Sciatic nerve (tissue), 2 donors: ENCODE results near the gene LY6G5C. TPM values are rescaled to one million over a fixed set of nuclear protein-coding genes. Genes with fewer than 3 reads are reported as not detected.

Experiments used
- ATAC-seq: fragments of 200-7000 bp; cut with Tn5 transposase; one replicate; pipeline ENCODE4 v1.9.1; 2020; ENCODE audit warnings: mild to moderate bottlenecking, moderate library complexity
- DNase-seq: peaks from one replicate; pipeline ENCODE4 v3.0.0-alpha.2; 2020; ENCODE audit warnings: low spot score
- intact Hi-C: fragments of 100-400 bp; cut with DNase I; formaldehyde crosslinking; loops from one replicate; pipeline ENCODE4 v1.14.2; 2022
- total RNA-seq: library from RNA; stranded (reverse); fragmentation: NEBNext Ultra II Directional; extraction: Animal tissue kit (Norgen Biotek cat#: 25700); gene quantifications from one replicate; pipeline ENCODE4 v1.2.1, GENCODE V29; 2021
- donor health status: DM: no; HTN: no; CAD: no.
- donor health status: DM: no; HTN: no; CAD: no.

Gene LY6G5C
- total RNA-seq, 1 donor from 2014 or later, result 2.1 TPM

DNA sequence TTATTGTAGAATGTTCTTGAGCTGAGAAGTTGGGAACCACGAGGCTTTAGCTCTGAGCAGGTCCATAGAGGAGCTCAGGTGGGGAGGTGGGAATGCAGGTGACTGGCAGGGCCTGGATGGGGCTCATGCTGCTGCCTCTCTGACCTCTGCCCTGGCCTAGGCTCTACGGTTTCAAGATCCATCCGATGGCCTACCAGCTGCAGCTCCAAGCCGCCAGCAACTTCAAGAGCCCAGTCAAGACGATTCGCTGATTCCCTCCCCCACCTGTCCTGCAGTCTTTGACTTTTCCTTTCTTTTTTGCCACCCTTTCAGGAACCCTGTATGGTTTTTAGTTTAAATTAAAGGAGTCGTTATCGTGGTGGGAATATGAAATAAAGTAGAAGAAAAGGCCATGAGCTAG lies 11.2 kb downstream of the LY6G5C start, which contains the start of gene LY6G5B:
TSS of gene LY6G5B (plus strand) at position 301 of the 400 bp plus-strand sequence. CDS start 975 bp downstream, outside the sequence.
- DNase-seq, result no peak
- intact Hi-C loops, result no loop called here
- ATAC-seq, result no peak

DNA sequence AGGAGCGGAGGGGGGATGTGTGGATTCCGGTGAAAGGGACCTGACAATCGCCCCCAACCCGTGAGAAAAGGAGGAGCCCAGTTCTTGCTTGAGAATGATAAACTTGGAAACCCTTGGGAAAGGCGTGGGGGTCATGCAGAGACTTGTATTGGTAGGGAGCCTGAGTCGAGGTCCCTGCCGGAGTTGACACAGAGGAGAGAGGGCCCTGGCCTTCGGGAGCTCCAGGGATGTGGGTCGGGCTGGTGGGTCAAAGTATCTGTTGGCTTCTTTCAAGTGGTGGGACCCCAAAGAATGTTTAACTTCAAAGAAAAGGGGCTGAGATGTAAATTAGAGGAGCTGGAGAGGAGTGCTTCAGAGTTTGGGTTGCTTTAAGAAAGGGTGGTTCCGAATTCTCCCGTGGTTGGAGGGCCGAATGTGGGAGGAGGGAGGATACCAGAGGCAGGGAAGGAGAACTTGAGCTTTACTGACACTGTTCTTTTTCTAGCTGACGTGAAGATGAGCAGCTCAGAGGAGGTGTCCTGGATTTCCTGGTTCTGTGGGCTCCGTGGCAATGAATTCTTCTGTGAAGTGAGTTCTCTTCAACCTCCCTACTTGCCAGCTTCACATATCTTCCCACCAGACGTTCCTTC lies 14.4 kb downstream of the LY6G5C start:
- intact Hi-C loops, result no loop called here
- DNase-seq, result no peak
- no peak for ATAC-seq

DNA sequence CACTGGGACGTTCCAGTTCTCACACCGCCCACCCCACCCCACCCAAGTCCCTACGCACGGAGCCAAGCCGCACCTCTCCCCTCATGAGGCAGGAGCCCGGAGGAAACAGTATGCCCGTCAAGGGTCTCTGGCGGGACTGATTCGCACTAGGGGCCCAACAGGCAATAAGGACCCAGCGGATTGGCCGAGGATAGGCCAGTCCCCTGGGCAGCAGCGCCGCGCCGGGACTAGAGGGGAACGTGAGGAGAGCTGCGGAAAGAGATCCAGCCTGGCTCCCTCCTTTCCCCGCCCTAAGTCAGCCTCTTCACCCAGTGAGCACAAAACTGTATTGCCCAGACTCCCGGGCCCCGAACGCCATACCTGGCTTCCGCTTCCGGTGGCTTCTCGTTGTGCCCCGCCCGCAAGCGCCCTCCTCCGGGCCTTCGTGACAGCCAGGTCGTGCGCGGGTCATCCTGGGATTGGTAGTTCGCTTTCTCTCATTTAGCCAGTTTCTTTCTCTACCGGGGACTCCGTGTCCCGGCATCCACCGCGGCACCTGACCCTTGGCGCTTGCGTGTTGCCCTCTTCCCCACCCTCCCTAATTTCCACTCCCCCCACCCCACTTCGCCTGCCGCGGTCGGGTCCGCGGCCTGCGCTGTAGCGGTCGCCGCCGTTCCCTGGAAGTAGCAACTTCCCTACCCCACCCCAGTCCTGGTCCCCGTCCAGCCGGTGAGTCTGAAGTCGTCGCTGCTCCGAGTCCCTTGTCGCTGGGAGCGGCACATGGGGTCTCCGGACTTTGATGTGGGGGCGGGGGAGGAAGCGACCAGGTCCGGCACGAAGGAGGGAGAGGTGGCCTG lies 15.1 kb downstream of the LY6G5C start, which contains the start of gene CSNK2B:
TSS of gene CSNK2B (plus strand) at position 580 of the 836 bp plus-strand sequence. CDS start 752 bp downstream, outside the sequence.
- intact Hi-C loops, result no loop called here
- ATAC-seq (peak; percentile 93), DNase-seq (peak; percentile 98)

DNA sequence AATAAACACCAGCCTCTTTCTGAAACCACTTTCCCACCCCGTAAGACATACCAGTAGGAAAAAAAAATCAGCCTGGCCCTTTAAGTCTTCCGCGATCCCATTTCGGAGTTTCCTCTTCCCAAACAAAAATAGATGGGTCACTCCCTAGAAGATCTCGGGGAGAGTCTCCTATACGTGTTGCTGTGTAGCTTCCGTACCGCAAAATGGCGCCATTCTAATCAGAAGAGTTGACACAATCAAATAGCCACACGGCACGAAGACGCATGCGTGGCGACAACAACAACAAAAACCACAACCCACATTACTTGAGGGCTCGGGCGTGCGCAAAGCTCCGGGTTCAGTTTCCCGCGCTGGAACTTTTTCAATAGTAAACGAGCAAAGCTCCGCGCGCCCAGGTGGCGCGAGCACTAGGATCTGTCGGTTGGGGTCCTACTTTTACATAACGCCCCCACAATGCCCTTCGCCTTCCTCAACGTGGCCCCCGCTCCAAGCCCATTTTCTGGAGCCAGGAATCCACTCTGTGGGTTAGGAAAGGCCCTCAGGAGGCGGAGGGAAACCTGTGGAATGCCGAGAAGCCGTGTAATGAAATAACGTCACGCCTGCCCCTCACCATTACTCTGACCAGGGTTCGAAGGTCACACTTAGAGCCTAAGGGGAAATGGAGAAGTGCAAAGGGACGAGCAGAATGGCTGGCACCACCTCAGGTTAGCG lies 15.9 kb downstream of the LY6G5C start, which contains the start of gene GPANK1:
TSS of gene GPANK1 (minus strand) at position 208 of the 711 bp plus-strand sequence. CDS start 519 bp downstream, outside the sequence.
- intact Hi-C loops, result no loop called here
- ATAC-seq, result peak; percentile 84

DNA sequence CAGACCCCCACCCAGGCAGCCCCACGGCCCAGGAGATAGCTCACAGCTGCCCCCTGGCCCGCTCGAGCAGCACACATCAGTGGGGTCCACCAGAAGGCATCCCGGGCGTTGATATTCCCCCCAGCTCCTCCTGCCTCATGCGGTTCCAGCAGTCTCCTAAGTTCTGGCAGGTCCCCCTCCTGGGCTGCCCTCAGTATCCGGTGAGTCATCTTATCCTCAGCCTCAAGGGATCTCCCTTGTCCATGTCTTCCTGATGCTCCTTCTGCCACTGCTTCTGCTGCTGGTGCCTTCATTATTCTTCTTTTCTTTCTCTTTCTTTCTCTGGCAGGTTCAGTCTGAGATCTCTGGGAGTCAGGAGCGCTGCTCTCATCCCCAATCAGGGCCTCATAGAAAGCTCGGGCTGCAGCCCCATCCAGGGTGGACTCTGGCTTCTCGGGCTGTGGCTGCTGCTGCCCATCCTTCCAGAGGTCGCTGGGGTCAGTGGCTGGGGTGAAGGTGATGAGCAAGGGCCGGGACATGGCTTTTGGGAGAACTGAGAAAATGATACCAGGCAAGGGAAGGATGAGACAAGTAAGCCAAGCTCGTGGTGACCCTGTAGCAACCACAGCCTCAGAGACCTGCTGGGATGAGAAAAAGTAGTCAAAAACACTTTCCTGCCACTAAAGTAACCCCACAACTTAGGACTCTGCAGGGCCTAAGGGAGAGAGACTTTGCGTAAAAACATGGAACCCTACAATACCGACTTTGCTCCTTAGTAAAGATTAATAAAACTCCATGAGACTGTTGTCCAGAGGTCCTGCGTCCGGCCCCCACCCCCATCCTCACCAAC lies 16.7 kb downstream of the LY6G5C start:
- intact Hi-C loops, result no loop called here
- DNase-seq (no peak), ATAC-seq (peak; percentile 25)

More for the DNA sequence above, 15.9 kb downstream of the LY6G5C start, which contains the start of gene GPANK1:
- peak; percentile 92 for DNase-seq

DNA sequence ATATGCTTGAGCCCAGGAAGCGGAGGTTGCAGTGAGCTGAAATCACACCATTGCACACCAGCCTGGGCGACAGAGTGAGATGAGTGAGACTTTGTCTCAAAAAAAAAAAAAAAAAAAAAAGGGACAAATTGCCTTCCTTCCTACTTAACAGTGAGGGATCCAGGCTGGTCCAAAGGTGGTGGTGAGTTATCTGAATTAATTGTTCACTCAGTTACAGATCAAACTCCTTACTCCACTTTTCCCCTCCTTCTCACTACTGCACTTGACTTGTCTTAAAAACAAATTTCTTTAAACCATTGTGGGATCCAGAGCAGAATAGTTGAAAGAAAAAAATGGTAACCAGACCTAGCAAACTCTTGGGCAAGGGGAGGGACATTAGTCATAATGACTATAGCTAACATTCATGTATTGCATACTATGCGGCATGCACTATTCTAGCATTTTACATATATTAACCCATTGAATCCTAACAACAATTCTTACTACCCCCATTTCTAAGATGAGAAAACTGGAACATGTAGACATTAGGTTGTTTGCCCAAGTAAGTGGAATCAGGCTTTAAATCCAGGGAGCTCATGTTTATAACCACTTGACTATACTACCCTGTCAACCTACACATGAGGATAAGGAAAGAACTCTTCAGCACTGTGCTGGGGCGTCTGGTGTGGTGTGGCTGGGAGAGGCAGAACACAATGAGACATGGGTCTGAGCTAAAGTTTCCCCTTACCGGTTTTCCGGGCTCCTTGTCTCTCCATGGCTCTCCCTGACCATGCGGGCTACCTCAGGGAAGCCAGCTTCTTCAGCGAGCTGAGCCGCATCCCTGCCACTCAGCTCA lies 17.5 kb downstream of the LY6G5C start:
- intact Hi-C loops, result no loop called here
- DNase-seq (no peak), ATAC-seq (no peak)

DNA sequence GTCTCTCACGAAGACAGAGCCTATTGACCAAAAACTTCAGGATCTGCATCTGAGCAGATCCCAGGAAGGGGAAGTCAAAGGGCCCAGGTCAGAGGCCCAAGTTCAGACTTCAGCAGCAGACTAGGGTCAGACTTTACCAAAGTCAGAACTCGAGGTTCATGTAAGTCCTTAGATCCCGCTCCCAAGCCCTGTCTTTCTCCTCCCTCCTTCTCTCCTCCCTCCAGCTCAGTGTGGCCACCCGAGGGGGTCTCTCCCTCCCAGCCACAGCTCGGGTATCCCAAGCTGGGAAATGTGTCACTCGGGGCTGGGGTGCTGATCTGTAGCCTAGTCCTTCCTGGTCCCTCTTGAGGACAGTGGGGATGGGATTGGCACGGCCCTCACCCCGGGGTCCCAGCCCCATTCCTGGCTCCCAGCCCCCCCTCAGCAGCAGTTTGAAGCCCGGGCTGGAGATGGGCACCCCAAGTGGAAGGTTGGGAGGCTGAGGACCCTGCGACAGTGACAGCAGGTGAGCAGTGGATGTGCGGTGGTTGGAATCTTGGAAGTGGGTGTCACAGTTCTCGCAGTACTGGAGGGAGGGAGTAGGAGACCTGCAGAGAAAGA lies 18.6 kb downstream of the LY6G5C start:
- DNase-seq, result no peak
- intact Hi-C loops, result no loop called here
- ATAC-seq, result no peak

DNA sequence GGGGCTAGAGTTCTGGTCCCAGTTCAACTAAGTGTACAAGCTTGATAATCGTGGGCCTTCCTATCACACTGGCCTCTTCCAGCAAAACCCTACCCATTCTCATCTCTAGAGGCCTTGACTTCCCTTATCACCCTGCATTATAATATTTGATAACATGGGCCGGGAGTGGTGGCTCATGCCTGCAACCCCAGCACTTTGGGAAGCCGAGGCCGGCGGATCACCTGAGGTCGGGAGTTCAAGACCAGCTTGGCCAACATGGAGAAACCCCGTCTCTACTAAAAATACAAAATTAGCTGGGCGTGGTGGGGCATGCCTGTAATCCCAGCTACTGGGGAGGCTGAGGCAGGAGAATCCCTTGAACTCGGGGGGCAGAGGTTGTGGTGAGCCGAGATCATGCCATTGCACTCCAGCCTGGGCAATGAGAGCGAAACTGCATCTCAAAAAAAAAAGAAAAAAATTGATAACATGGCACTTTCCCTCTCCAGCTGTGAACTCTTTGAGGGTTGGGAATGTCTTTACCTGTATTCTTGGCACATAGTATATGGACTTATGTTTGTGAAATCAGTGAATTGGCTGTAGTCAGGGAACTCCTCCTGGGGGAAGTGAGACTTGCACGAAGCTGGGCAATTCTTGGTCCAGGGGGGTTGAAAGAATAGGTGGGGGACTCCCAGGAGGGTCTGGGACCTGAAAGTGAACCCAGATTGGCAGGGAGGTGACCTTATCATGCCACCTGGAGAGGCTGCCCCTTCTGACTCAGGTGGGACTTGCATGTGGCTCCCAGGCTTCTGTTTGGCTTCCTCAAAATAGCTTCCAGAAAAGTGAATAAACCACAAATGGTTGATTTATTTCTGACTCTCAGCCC lies 19.4 kb downstream of the LY6G5C start:
- intact Hi-C loops, result no loop called here
- no peak for ATAC-seq
- DNase-seq, result no peak

DNA sequence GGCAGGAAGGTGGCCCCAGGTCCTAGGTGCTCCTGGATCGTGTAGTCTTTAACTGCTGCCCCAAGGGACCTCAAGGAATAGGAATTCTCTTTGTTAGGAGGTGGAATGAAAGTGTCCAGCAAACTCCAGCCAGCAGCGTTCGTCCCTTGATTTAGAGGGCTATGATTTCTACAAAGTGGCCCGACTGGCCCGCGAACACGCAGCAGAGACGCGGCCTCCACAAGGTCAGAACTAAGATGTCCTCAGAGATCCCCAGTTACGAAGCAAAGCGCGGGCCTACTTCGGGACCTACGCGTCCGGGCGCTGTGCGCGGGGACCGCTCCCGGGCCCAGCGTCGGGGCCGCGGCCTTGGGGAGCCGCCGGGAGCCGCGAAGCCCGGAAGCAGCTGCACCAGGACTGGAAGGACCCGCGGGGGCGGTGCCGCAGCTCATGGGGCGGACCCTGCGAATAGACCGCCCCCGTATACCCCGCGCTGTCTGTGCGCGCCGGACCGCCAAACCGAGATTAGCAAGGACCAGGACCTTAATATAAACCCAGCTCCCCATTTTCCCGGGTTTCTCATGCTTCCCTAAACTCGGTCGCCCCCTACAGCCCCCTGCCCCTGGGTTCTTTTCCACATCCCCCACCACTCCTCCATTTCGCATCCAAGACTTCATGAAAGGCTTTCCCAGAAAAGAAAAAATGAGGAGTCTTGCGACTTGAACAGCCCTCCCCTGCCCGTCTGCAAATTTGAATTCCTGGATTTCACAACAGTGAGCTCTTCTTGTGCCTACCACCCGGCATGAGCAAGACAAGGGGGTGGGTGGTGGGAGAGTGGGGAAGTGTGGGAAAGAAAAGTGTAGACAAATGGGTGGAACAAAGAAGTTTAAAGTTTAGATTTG lies 20.2 kb downstream of the LY6G5C start, which contains the start of gene C6orf47:
TSS of gene C6orf47 (minus strand) at position 398 of the 881 bp plus-strand sequence. CDS start 831 bp downstream, outside the sequence.
- intact Hi-C loops, result no loop called here
- DNase-seq (peak; percentile 92), ATAC-seq (peak; percentile 77)

DNA sequence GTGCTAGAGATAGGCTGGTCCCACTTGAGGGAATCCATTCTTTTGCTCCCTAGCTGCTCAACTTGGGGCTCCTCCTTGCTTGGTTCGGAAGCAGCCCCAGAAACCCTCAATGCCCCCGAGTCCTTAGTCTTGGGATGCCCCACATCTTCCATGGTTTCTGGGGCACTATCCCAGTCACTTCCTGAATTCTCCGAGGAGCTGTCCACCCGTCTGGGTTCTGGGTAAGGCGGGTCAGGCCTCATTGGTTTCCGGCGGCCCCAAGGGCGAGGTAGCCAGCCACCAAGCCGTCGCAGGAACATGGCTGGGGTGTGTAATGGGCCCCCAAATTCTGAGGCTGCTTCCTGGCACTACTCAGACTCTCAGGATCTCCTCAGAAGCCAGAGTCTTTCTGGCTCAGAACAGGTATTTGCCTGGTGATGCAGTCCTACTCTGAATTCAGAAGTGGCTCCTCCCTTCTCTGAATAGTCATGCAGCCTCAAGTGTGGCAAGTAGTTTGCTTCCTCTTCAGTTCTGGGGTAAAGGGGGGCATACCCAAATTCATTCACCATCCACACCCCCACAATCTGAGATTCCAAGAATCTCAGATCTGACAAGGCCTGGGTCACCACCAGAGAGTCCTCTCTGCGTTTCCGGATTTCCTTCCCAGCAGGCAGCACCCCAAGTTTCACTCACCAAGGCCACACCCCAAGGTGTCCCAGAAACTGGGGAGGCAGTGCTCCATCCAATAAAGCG lies 21.1 kb downstream of the LY6G5C start:
- intact Hi-C loops, result no loop called here
- DNase-seq (no peak), ATAC-seq (no peak)

DNA sequence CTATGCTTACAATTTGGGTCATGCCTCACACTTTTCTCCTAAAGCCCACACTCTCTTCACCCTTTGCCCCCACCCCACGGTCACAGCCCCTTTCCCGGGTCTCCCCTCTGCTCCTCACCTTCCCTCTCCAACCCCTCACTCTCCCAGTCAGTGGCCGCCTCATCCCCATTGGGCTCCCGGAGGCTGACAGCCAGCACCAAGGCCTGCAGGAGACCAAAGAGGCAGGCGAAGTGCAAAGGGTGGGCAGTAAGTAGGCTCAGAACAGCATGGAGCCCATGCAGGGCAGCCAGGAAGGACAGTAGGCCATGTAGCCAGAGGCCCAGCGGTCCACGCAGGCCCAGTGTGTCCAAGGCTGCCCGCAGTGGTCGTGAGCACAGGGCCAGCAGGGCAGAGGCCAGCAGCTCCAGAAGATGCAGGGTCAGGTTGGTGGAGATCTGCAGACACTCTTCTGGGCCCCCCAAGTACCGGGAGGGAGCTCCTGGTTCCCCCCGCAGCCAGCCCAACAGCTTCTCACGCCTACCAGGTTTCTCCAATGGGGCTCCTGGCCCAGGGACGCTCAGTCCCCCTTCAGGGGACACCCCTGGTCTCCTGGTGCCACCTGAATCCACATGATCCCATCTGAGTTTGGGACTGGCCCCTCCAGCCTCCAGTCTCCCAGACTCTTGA lies 21.8 kb downstream of the LY6G5C start:
- intact Hi-C loops, result no loop called here
- ATAC-seq, result no peak
- DNase-seq, result no peak

DNA sequence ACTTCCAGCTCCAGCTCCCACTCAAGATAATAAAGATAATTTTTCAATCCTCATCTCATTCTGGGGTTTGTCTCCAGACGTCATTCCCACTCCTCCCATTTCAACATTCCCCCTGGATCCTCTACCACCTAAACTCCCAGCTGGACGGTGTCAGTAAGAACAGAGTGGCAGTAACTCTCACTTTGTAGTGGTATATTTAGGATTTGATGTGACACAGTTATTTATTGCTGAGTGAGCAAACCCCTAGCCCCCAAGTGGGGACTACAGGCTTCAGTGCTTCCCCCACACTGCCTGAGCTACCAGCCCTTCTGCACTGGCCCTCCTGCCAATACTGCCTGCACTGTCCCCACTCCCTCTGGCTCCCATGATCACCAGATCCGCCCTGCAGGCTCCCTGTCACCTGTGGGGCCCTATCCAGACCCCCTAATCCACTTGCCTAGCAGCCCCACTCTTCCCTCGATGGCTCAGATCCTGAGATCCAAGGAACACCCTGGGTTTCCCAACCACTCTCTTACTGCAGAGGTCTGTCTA lies 22.6 kb downstream of the LY6G5C start:
- DNase-seq, result no peak
- ATAC-seq, result no peak
- intact Hi-C loops, result no loop called here

DNA sequence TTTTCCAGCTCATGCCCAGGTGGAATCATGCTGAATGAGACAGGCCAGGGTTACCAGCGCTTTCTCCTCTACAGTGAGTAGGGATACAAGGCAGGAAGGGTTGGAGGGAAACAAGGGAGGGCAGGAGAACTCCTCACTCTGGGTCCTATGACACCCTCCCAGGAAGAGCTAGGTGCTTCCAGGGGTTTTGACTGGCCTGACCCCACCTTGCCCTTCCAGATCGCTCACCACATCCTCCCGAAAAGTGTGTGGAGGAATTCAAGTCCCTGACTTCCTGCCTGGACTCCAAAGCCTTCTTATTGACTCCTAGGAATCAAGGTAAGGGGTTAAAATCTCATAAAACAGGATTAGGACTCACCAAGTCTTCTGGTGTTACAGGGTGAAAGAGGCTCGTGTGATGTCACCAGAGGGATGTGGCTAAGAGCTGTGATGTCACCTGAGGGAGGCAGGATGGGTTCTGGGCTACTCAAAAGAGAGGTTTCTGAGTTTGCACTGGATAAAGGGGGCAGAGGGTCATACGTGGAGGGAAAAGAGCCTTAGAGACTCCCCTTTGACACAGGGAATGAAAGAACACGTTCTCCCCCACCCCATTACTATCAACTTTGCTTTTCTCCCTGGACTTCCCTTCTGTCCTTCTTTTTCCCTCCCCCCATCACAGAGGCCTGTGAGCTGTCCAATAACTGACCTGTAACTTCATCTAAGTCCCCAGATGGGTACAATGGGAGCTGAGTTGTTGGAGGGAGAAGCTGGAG lies 23.3 kb downstream of the LY6G5C start:
- no peak for DNase-seq
- no peak for ATAC-seq
- intact Hi-C loops, result no loop called here
